Ishikawa (cell line): ENCODE results near the gene EYA2.

Experiments
- CEBPB ChIP-seq: IDR thresholded peaks from 2 replicates; pipeline ENCODE4 v1.6.1; 2012
- CREB1 ChIP-seq: IDR thresholded peaks from 2 replicates; pipeline ENCODE4 v1.6.1; 2012; ENCODE audit warnings: low read depth
- EGR1 ChIP-seq: IDR thresholded peaks from 2 replicates; pipeline ENCODE4 v1.6.1; 2012
- EP300 ChIP-seq: IDR thresholded peaks from 2 replicates; pipeline ENCODE4 v1.6.1; 2012; ENCODE audit warnings: borderline replicate concordance
- FOXM1 ChIP-seq: IDR thresholded peaks from 2 replicates; pipeline ENCODE4 v1.6.1; 2012; ENCODE audit warnings: low read depth, borderline replicate concordance
- NFIC ChIP-seq: IDR thresholded peaks from 2 replicates; pipeline ENCODE4 v1.6.1; 2012
- RAD21 ChIP-seq: IDR thresholded peaks from 2 replicates; pipeline ENCODE4 v1.6.1; 2012; ENCODE audit warnings: low read depth
- TCF12 ChIP-seq: IDR thresholded peaks from 2 replicates; pipeline ENCODE4 v1.6.1; 2012; ENCODE audit warnings: low read depth
- TEAD4 ChIP-seq: IDR thresholded peaks from 2 replicates; pipeline ENCODE4 v1.6.1; 2012
- YY1 ChIP-seq: IDR thresholded peaks from 2 replicates; pipeline ENCODE4 v1.6.1; 2012; ENCODE audit warnings: low read depth
- ZBTB7A ChIP-seq: IDR thresholded peaks from 2 replicates; pipeline ENCODE4 v1.6.1; 2012; ENCODE audit warnings: low read depth
- TF ChIP-seq, protein P1 (sequence below): IDR thresholded peaks from 2 replicates; pipeline ENCODE4 v1.6.1; 2012
- TF ChIP-seq, protein P2 (sequence below): IDR thresholded peaks from 2 replicates; pipeline ENCODE4 v1.6.1; 2012
- TF ChIP-seq, protein P3 (sequence below): IDR thresholded peaks from 2 replicates; pipeline ENCODE4 v1.6.1; 2012; ENCODE audit warnings: low read depth, mild to moderate bottlenecking

Gene EYA2

DNA sequence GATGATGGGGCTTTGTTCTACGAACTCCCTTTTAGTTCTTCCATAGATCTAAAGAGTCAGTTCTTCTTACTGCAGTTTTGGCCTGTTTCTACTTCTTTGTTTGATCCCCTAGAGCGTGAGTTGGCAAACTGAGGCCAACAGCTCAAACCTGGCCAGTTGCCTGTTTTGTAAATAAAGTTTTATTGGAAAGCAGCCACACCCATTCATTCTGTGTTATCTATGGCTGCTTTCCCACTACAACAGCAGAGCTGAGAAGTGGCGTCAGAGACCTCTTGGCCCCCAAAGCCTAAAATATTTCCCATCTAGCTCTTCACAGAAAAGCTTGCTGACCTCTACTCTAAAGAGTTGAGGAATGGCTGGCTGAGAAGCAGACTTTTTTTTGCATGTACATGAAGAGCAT, 52.2 kb downstream of the EYA2 start:
- TF ChIP-seq FOXM1 (no peak), EGR1 (no peak), YY1 (no peak), TCF12 (no peak), TEAD4 (no peak), ZBTB7A (no peak)
- TF ChIP-seq, protein P1, sequence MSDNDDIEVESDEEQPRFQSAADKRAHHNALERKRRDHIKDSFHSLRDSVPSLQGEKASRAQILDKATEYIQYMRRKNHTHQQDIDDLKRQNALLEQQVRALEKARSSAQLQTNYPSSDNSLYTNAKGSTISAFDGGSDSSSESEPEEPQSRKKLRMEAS = no peak
- TF ChIP-seq, protein P2, sequence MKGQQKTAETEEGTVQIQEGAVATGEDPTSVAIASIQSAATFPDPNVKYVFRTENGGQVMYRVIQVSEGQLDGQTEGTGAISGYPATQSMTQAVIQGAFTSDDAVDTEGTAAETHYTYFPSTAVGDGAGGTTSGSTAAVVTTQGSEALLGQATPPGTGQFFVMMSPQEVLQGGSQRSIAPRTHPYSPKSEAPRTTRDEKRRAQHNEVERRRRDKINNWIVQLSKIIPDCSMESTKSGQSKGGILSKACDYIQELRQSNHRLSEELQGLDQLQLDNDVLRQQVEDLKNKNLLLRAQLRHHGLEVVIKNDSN = no peak

DNA sequence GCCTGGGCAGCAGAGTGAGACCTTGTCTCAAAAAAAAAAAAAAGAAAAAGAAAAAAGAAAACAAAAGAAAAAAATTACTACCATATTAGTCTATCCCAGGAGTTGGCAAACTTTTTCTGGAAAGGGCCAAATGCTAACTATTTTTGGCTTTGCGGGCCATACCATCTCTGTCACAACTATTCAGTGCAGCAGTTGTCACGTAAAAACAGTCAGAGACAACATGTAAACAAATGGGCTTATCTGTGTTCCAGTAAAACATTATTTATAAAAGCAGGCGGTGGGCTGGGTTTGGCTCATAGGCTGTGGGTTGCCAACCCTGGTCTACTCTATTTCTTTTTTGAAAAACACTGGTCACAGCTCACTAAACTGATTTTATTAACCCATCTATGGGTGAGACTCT, 53.4 kb downstream of the EYA2 start:
- TF ChIP-seq EGR1 (no peak), YY1 (no peak), ZBTB7A (no peak), TEAD4 (no peak), FOXM1 (no peak)
- TF ChIP-seq, protein P2 = no peak
- TF ChIP-seq, protein P3, sequence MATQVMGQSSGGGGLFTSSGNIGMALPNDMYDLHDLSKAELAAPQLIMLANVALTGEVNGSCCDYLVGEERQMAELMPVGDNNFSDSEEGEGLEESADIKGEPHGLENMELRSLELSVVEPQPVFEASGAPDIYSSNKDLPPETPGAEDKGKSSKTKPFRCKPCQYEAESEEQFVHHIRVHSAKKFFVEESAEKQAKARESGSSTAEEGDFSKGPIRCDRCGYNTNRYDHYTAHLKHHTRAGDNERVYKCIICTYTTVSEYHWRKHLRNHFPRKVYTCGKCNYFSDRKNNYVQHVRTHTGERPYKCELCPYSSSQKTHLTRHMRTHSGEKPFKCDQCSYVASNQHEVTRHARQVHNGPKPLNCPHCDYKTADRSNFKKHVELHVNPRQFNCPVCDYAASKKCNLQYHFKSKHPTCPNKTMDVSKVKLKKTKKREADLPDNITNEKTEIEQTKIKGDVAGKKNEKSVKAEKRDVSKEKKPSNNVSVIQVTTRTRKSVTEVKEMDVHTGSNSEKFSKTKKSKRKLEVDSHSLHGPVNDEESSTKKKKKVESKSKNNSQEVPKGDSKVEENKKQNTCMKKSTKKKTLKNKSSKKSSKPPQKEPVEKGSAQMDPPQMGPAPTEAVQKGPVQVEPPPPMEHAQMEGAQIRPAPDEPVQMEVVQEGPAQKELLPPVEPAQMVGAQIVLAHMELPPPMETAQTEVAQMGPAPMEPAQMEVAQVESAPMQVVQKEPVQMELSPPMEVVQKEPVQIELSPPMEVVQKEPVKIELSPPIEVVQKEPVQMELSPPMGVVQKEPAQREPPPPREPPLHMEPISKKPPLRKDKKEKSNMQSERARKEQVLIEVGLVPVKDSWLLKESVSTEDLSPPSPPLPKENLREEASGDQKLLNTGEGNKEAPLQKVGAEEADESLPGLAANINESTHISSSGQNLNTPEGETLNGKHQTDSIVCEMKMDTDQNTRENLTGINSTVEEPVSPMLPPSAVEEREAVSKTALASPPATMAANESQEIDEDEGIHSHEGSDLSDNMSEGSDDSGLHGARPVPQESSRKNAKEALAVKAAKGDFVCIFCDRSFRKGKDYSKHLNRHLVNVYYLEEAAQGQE = no peak

DNA sequence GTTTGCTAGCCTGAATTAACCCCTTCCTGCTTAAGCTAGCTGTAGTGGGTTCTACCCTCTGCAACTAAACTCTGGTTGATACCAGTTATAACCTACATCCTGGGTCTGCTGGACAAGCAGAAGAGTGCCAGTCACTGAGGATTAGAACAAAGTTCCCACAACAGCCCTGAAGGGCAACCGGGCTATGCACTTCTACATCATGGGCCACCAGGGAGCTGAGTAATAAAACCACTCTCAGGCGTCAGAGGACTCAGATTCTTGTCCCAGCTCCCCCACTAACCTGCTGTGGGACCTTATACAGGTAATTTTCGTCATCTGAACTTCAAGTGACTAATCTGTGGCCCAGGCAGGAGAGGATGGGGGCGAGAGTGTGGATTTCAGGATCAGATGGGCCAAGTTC, 56.8 kb downstream of the EYA2 start:
- no peak for TF ChIP-seq RAD21
- TF ChIP-seq, protein P2 = no peak
- no peak for TF ChIP-seq CREB1
- TF ChIP-seq TEAD4 = no peak
- no peak for TF ChIP-seq YY1
- TF ChIP-seq ZBTB7A = no peak
- no peak for TF ChIP-seq EGR1
- TF ChIP-seq, protein P3 = no peak

DNA sequence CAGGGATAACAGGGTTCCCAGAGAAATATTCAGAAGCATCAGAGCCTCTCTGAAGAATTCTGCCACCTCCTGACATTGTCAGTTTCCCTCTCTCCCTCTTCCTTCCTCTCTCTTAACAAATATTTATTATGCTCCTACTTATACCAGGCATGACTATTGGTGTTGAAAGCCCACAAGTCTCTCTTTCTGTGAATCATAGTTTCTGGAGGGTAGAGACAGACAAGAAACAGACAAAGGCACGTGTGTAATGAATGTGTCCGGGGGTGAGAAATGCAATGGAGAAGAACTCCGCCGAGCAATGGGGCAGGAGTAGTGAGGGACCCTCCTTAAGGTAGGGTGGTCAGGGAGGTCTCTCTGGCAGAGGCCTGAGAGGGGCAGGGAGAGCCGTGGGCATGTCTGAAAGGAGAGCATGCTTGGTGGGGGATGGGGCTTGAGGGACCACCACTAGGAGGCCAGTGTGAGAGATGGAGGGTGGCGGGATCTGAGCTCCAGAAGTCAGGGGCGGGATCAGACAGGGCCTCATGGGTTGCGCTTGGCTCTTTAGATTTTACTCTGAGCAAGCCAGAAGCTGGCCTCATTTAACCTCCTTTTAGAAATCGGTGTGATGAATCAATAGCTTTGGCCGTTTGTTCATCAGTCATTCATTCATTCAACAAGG, 57.3 kb downstream of the EYA2 start:
- TF ChIP-seq CEBPB (no peak), FOXM1 (no peak), RAD21 (no peak)
- TF ChIP-seq, protein P2 = no peak

DNA sequence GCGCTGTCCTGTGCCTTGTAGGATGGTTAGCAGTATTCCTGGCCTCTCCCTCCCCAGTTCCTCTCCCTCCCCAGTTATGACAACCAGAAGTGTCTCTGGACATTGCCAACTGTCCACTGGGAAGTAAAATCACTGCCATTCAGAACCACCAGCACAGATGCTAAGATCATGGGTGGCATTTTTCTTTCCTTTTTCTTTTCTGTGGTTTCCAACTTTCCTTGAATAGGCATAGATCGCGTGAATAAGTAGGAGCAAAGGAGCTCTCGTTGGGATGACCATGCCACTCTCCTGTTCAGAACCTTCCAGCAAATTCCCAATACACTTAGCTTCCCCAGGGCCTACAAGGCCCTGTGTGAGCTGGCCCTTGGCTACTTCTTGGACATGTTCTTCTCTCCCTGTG, 59.0 kb downstream of the EYA2 start:
- TF ChIP-seq, protein P1 = no peak
- TF ChIP-seq EGR1 (no peak), TCF12 (no peak), CREB1 (no peak), YY1 (no peak), RAD21 (no peak), NFIC (no peak), EP300 (no peak), CEBPB (no peak)
- TF ChIP-seq, protein P3 = no peak
